Neural progenitor cell (in vitro differentiated cells): Measurements from ENCODE around the gene KAT7. TPM values are rescaled to one million over a fixed set of nuclear protein-coding genes. Genes with fewer than 3 reads are reported as not detected.

ENCODE experiments used
- DNase-seq: peaks from one replicate; pipeline ENCODE4 v3.0.0-alpha.2; 2016; ENCODE audit warnings: low spot score
- H2AFZ ChIP-seq: fragments of 200-600 bp; sonication (generic); replicated peaks from 2 replicates; pipeline ENCODE4 v1.6.1; 2016; ENCODE audit warnings: antibody characterized with exemption
- H3F3A ChIP-seq: fragments of 200-600 bp; sonication (generic); 2 replicates; pipeline ENCODE4 v1.6.1; 2016; ENCODE audit warnings: antibody characterized with exemption, low read depth
- H3K27ac ChIP-seq: fragments of 200-600 bp; sonication (generic); 2 replicates; pipeline ENCODE4 v1.5.1; 2016; ENCODE audit warnings: mild to moderate bottlenecking
- H3K27me3 ChIP-seq: fragments of 200-600 bp; sonication (generic); 2 replicates; pipeline ENCODE4 v1.6.1; 2016; ENCODE audit warnings: mild to moderate bottlenecking, moderate library complexity
- H3K36me3 ChIP-seq: fragments of 200-600 bp; sonication (generic); 2 replicates; pipeline ENCODE4 v1.5.1; 2016
- H3K4me1 ChIP-seq: fragments of 200-600 bp; sonication (generic); 2 replicates; pipeline ENCODE4 v1.6.1; 2016; ENCODE audit warnings: mixed run types
- H3K4me2 ChIP-seq: fragments of 200-600 bp; sonication (generic); 2 replicates; pipeline ENCODE4 v1.6.1; 2016
- H3K4me3 ChIP-seq: fragments of 200-600 bp; sonication (generic); 2 replicates; pipeline ENCODE4 v1.5.1; 2016
- H3K79me2 ChIP-seq: fragments of 200-600 bp; sonication (generic); 2 replicates; pipeline ENCODE4 v1.6.1; 2016; ENCODE audit warnings: low read depth
- H3K9ac ChIP-seq: fragments of 200-600 bp; sonication (generic); 2 replicates; pipeline ENCODE4 v1.6.1; 2016
- H3K9me3 ChIP-seq: fragments of 200-600 bp; sonication (generic); 2 replicates; pipeline ENCODE4 v1.5.1; 2016; ENCODE audit warnings: low read depth
- H4K20me1 ChIP-seq: fragments of 200-600 bp; sonication (generic); 2 replicates; pipeline ENCODE4 v1.6.1; 2016; ENCODE audit warnings: low read depth
- H3K27ac Mint-ChIP-seq: 3 replicates; pipeline ENCODE4 v1.8.0; 2021; ENCODE audit warnings: mixed read lengths
- H3K27me3 Mint-ChIP-seq: 2 replicates; pipeline ENCODE4 v1.8.0; 2022; ENCODE audit warnings: low read depth, mild to moderate bottlenecking, inconsistent platforms, moderate library complexity, mixed read lengths; ENCODE audit not compliant: insufficient read depth
- H3K36me3 Mint-ChIP-seq: 3 replicates; pipeline ENCODE4 v1.8.0; 2021; ENCODE audit warnings: mixed read lengths
- H3K4me1 Mint-ChIP-seq: 3 replicates; pipeline ENCODE4 v1.8.0; 2021; ENCODE audit warnings: mixed read lengths
- H3K4me3 Mint-ChIP-seq: 3 replicates; pipeline ENCODE4 v1.8.0; 2021; ENCODE audit warnings: mild to moderate bottlenecking, moderate library complexity, mixed read lengths
- H3K9me3 Mint-ChIP-seq: 3 replicates; pipeline ENCODE4 v1.8.0; 2020; ENCODE audit warnings: mixed read lengths
- EZH2 ChIP-seq: fragments of 200-600 bp; sonication (generic); IDR thresholded peaks from 2 replicates; pipeline ENCODE4 v1.6.1; 2017; ENCODE audit warnings: antibody characterized with exemption, mild to moderate bottlenecking, moderate library complexity
- EZH2phosphoT487 ChIP-seq: fragments of 200-600 bp; sonication (generic); IDR thresholded peaks from 2 replicates; pipeline ENCODE4 v1.6.1; 2017; ENCODE audit warnings: antibody characterized with exemption
- total RNA-seq: library from RNA; depleted of rRNA; stranded (reverse); fragments of >200 nt; gene quantifications from 2 replicates; pipeline ENCODE4 v1.2.3, GENCODE V29; 2015; ENCODE audit warnings: low replicate concordance
- TF ChIP-seq, protein P1 (sequence below): fragments of 200-600 bp; sonication (generic); IDR thresholded peaks from 2 replicates; pipeline ENCODE4 v1.5.1; 2017; ENCODE audit warnings: antibody characterized with exemption, mild to moderate bottlenecking

The KAT7 gene
- 125 and 139 TPM in 2 replicates for total RNA-seq

DNA sequence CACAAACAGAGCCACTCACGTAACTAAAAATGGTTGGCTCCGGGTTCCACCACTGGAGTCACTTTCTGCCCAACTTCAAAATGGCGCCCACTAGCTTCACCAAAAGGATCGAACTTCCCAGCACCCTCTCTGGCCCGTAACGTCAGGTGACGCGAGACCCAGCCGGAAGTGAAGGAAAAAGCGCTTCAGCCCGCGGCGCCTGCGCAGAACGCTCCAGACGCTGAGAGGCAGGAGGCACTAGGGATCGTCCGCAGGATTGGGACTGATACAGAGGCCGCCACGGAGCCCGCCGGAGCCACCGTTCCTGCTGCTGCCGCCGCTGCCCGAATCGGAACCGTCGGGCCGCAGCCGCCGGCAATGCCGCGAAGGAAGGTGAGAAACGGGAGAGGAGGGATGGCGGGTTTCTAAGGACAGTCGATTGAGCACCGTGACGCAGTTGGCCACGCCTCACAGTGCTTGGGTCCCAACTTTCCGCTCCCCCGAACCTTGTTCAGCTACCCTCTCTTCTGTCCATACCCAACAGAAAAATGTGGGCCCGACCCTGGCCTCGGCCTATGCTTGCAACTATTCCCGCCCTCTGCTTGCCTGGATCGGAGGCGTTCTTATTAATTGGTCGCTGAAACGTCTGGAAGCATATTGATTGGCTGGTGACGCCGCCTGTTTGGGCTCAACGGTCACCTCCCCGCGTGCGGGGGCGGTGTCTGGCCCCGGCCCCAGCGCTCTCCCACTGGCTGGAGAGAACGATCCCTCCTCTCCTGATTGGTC, at the start of gene KAT7:
TSS of gene KAT7 (plus strand) at position 204 of the 765 bp plus-strand sequence. CDS start at position 358, 154 bp downstream.
- peaks cover 13% of the 10 kb centered on the region for H3F3A ChIP-seq
- Mint-ChIP-seq H3K27me3 (peaks cover 4% of the 10 kb centered on the region), H3K36me3 (peaks cover 14% of the 10 kb centered on the region), H3K4me1 (peaks cover 26% of the 10 kb centered on the region), H3K4me3 (peak within 1 kb of the TSS; percentile 97), H3K9me3 (no peaks in the 10 kb centered on the region), H3K27ac (peak within 1 kb of the TSS; percentile 99)
- H3K27me3 ChIP-seq, result no peaks in the 10 kb centered on the region
- peaks cover 14% of the 10 kb centered on the region for H3K4me1 ChIP-seq
- peaks cover 45% of the 10 kb centered on the region for H4K20me1 ChIP-seq
- peak within 1 kb of the TSS; percentile 76 for H2AFZ ChIP-seq
- TF ChIP-seq EZH2phosphoT487 (no peak), EZH2 (no peak)
- TF ChIP-seq, protein P1, sequence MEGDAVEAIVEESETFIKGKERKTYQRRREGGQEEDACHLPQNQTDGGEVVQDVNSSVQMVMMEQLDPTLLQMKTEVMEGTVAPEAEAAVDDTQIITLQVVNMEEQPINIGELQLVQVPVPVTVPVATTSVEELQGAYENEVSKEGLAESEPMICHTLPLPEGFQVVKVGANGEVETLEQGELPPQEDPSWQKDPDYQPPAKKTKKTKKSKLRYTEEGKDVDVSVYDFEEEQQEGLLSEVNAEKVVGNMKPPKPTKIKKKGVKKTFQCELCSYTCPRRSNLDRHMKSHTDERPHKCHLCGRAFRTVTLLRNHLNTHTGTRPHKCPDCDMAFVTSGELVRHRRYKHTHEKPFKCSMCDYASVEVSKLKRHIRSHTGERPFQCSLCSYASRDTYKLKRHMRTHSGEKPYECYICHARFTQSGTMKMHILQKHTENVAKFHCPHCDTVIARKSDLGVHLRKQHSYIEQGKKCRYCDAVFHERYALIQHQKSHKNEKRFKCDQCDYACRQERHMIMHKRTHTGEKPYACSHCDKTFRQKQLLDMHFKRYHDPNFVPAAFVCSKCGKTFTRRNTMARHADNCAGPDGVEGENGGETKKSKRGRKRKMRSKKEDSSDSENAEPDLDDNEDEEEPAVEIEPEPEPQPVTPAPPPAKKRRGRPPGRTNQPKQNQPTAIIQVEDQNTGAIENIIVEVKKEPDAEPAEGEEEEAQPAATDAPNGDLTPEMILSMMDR, result no peak
- peak within 1 kb of the TSS; percentile 89 for H3K27ac ChIP-seq
- DNase-seq, result peak; percentile 99
- H3K4me3 ChIP-seq, result peak within 1 kb of the TSS; percentile 93
- peaks cover 52% of the 10 kb centered on the region for H3K79me2 ChIP-seq
- peak within 1 kb of the TSS; percentile 86 for H3K4me2 ChIP-seq
- H3K9ac ChIP-seq, result peak within 1 kb of the TSS; percentile 94
- no peaks in the 10 kb centered on the region for H3K9me3 ChIP-seq
- peaks cover 8% of the 10 kb centered on the region for H3K36me3 ChIP-seq

DNA sequence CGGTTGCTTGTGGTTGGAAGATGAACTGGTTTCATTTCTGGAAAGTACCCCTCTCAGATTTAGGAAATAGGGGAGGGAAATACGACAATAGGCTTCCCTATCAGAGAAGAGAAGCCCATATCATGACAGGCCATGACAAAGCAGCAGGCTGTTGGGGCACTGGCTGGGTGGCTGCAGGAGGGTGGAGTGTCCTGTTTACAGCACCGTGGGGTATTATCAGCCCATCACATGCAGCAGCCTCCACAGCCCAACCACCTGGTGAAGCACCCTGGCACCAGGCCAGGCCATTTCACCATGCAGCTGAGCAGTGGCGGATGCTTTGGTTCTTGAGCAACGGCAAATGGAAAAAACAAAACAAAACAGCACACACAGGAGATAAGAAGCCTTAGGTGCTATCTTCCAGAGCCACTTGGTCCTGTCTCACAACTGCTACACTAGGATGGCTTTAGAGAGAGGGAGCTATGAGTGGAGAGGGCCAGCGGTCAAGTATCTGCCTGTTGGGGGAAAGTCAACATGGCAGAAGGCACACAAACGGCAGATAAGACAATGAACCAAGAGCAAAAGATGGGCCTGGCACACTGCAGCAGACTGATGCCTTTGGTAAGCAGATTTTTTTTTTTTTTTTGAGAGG, 48.7 kb upstream of the KAT7 start:
- no peaks in the 10 kb centered on the region for H3K27me3 Mint-ChIP-seq
- no peaks in the 10 kb centered on the region for H3K27me3 ChIP-seq
- H3K36me3 Mint-ChIP-seq, result peaks cover 2% of the 10 kb centered on the region
- no peak overlapping the region for H3K27ac Mint-ChIP-seq
- H3K4me3 ChIP-seq, result no peak overlapping the region
- no peak overlapping the region for H2AFZ ChIP-seq
- H3K9me3 ChIP-seq, result no peaks in the 10 kb centered on the region
- no peak overlapping the region for H3K27ac ChIP-seq
- H3K36me3 ChIP-seq, result no peaks in the 10 kb centered on the region
- DNase-seq, result no peak
- H3K79me2 ChIP-seq, result peaks cover 33% of the 10 kb centered on the region
- H3F3A ChIP-seq, result peaks cover 22% of the 10 kb centered on the region
- H3K4me1 ChIP-seq, result peaks cover 16% of the 10 kb centered on the region
- H3K9me3 Mint-ChIP-seq, result no peaks in the 10 kb centered on the region
- H3K4me3 Mint-ChIP-seq, result no peak overlapping the region
- peaks cover 26% of the 10 kb centered on the region for H4K20me1 ChIP-seq
- H3K9ac ChIP-seq, result no peak overlapping the region
- TF ChIP-seq EZH2, result no peak
- TF ChIP-seq, protein P1, result no peak
- TF ChIP-seq EZH2phosphoT487, result no peak
- H3K4me2 ChIP-seq, result no peak overlapping the region
- H3K4me1 Mint-ChIP-seq, result no peaks in the 10 kb centered on the region

DNA sequence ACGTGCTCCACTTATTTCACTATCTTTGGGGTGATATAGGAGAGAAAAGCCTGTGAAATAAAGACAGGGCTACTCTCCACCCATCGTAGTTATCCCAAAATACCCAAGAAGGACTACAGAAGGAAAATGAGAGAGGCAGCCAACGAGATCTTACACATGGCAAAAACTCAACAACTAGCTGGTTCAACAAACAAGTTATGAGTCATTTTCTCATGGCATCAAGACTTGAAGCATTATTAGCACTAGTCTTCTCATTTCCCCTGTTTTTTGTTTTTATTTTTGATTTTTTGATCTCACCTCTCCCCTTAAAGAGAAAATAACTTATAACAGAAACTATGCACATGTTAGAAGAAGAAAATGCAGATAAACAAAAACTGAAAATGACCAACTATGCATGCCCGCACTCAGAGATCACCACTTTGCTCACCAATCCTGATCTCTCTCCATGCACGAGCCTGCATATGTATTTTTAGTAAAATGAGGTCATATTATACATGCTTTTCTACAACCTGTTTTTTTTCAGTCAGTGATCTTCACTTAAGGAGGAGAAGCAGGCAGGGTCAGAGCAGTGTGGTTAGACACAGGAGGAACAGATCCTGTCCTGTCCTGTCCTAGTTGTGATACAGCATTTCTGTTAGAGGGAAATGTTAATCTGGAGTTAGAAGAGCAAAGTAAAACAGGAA, 47.3 kb upstream of the KAT7 start:
- no peak overlapping the region for H3K4me3 Mint-ChIP-seq
- no peak overlapping the region for H3K27ac ChIP-seq
- DNase-seq, result no peak
- no peaks in the 10 kb centered on the region for H3K27me3 ChIP-seq
- H3K4me1 ChIP-seq, result peaks cover 16% of the 10 kb centered on the region
- no peak overlapping the region for H3K9ac ChIP-seq
- peaks cover 28% of the 10 kb centered on the region for H3K79me2 ChIP-seq
- no peaks in the 10 kb centered on the region for H3K4me1 Mint-ChIP-seq
- no peak overlapping the region for H3K4me3 ChIP-seq
- no peaks in the 10 kb centered on the region for H3K27me3 Mint-ChIP-seq
- H3K36me3 Mint-ChIP-seq, result peaks cover 2% of the 10 kb centered on the region
- H3F3A ChIP-seq, result peaks cover 22% of the 10 kb centered on the region
- TF ChIP-seq EZH2phosphoT487 (no peak), EZH2 (no peak)
- TF ChIP-seq, protein P1, result no peak
- no peaks in the 10 kb centered on the region for H3K9me3 ChIP-seq
- H3K27ac Mint-ChIP-seq, result no peak overlapping the region
- no peaks in the 10 kb centered on the region for H3K9me3 Mint-ChIP-seq
- H3K36me3 ChIP-seq, result no peaks in the 10 kb centered on the region
- H4K20me1 ChIP-seq, result peaks cover 38% of the 10 kb centered on the region
- H2AFZ ChIP-seq, result no peak overlapping the region
- no peak overlapping the region for H3K4me2 ChIP-seq
